ENCODE results near the gene SSH3. TPM values are rescaled to one million over a fixed set of nuclear protein-coding genes. Genes with fewer than 3 reads are reported as not detected.

Gene SSH3
- polyA plus RNA-seq, 1 donor from 2014 or later, result 5.5 TPM

DNA sequence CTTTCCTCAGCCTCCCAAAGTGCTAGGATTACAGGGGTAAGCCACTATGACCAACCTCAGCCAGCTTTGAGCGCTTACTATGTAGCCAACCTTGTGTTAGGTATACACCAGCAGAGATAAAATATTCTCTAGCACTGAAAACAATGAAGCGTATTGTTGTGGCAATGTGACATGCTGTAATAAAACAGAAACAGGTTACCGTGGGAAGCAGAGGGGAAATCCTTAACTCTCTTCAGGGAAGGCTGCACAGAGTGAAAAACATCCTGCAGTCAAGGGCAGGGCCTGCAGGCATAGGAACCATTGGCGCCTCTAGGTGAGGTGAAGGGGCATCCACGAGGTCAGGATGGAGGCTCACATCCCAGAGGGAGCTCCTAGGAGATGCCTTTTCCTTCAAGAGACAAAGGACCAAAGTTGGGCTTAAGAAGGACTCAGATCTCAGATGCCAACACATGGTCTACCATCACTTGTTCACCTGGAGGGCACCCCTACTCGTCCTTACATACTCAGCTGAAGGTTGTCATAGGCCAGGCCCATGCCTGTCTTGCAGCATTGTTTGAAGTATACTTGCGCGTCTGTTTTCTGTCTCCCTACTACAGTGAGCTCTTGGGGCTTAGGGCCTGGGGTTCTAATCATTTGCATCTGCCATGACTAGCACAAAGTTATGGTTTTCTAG lies 42.1 kb downstream of the SSH3 start:
- H3K27ac Mint-ChIP-seq, result peak overlapping the region in 2 of 3 donors; percentile 43 to 72
- no peaks in the 10 kb centered on the region for H3K36me3 Mint-ChIP-seq
- no peaks in the 10 kb centered on the region for H3K27me3 Mint-ChIP-seq
- H3K4me3 Mint-ChIP-seq, result peak overlapping the region in 2 of 4 donors; percentile 48 to 78
- peaks cover 31 to 52% (median 42%) of the 10 kb centered on the region in 3 donors for H3K4me1 Mint-ChIP-seq
- no peaks in the 10 kb centered on the region for H3K9me3 Mint-ChIP-seq

GRCh38 chr11:67345920-67346819 lies 42.8 kb downstream of the SSH3 start:
- Mint-ChIP-seq H3K27me3 (no peaks in the 10 kb centered on the region), H3K4me3 (peak overlapping the region in 3 of 4 donors; percentile 6 to 78 (median 48)), H3K27ac (peak overlapping the region; percentile 4 to 76 (median 10)), H3K9me3 (no peaks in the 10 kb centered on the region), H3K4me1 (peaks cover 34 to 55% (median 45%) of the 10 kb centered on the region in 3 donors), H3K36me3 (no peaks in the 10 kb centered on the region)

DNA sequence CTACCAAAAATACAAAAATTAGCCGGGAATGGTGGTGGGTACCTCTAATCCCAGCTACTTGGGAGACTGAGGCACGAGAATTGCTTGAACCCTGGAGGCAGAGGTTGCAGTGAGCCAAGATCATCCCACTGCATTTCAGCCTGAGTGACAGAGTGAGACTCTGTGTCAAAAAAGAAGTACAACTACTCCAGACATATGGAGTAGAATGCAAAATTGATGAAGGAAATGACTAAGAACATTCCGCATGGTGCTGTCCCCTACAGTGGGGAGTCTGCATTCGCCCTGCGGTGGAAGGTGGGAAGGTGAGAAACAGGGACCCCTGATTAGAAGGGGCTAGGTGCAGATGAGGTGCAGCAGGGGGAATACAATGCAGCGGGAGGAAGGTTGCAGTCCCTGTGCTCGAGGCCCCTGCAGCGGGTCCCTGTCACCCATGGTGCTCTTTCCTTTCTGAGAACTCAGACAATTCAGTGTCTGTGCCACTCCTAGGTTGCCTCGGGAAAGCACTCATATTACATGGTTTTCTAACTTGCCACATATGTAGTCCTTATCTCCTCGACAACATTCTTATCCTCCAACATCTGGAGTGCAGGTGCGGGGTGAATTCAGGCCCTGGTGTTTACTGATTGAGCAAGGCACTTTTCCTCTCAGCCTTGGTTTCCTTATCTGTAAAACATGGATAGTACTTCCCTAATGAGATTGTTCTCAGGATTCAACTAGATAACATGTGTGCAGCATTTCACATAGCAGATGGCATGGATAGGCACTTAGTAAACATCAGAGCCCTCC lies 44.8 kb downstream of the SSH3 start:
- H3K4me1 Mint-ChIP-seq, result peaks cover 32 to 55% (median 49%) of the 10 kb centered on the region in 3 donors
- H3K27me3 Mint-ChIP-seq, result no peaks in the 10 kb centered on the region
- peak overlapping the region in 2 of 4 donors; percentile 6 to 60 for H3K4me3 Mint-ChIP-seq
- H3K27ac Mint-ChIP-seq, result peak overlapping the region; percentile 47 to 63 (median 51)
- H3K9me3 Mint-ChIP-seq, result no peaks in the 10 kb centered on the region
- no peaks in the 10 kb centered on the region for H3K36me3 Mint-ChIP-seq

DNA sequence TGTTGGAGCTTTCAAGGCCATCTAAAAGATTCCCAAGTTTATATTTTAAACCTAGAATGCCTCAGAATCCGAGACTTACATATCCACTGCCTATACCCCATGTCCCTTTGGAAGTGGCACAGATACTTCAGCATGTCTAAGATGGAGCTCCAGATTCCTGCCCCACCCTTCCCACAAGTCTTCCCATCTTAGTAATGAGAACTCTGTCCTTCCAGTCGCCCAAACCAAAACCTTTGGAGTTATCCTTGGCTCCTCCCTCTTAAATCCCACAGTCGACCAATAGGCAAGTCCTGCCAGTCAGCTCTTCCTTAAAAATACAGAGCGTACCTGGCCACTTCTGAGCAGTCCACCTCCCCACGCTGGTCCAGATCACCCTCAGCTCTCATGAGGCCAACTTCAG lies 45.7 kb downstream of the SSH3 start:
- peak overlapping the region in 2 of 3 donors; percentile 51 to 78 for H3K27ac Mint-ChIP-seq
- peak overlapping the region in 3 of 4 donors; percentile 6 to 83 (median 46) for H3K4me3 Mint-ChIP-seq
- H3K9me3 Mint-ChIP-seq, result no peaks in the 10 kb centered on the region
- H3K4me1 Mint-ChIP-seq, result peaks cover 40 to 59% (median 52%) of the 10 kb centered on the region in 3 donors
- H3K36me3 Mint-ChIP-seq, result no peaks in the 10 kb centered on the region
- H3K27me3 Mint-ChIP-seq, result no peaks in the 10 kb centered on the region

DNA sequence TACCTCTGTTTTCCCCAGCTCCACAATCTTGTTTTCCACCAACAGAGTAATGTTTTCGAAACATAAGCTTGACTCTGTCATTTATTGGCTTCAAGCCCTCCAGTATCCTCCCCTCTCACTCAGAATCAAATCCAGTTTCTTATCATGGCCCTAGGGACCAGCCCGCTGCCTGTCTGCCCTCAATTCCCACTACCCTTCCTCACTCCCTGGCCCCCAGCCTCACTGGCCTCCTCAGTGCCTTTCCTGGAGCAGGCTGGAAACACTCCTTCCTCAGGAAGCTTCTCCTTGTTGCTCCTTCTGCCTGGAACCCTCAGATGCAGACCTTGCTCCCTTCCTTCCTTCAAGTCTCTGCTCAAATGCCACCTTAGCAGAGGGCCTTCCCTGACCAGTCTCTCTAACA lies 46.1 kb downstream of the SSH3 start:
- H3K27me3 Mint-ChIP-seq, result no peaks in the 10 kb centered on the region
- H3K27ac Mint-ChIP-seq, result peak overlapping the region; percentile 74 to 82 (median 78)
- peak overlapping the region; percentile 46 to 83 (median 74) for H3K4me3 Mint-ChIP-seq
- no peaks in the 10 kb centered on the region for H3K36me3 Mint-ChIP-seq
- no peaks in the 10 kb centered on the region for H3K9me3 Mint-ChIP-seq
- peaks cover 41 to 60% (median 53%) of the 10 kb centered on the region in 3 donors for H3K4me1 Mint-ChIP-seq

DNA sequence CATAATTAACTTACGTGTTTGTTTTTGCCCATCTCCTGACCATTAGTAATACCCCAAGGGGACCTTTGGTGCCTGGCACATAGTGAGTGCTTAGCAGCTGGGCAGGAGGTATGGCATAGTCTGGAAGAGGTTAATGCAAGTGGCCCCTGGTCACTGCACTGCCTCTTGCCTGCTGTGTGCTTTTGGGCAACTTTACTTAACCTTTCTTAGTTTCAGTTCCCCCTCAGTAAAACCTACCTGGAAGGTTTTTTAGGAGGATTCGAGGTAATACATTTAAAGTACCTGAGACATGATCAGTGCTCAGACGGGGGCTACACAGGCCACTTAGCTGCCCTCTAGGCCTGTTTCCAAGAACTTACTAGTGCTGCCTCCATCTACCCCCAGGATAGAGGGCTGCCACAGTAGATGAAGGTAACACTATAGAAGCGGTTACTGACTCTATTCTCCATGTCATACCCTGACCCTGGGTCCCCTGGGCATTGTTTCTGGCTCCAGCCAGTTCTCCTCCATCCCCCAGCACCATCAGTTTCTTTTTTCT lies 46.7 kb downstream of the SSH3 start:
- H3K27me3 Mint-ChIP-seq, result no peaks in the 10 kb centered on the region
- peak overlapping the region; percentile 66 to 99 (median 82) for H3K4me3 Mint-ChIP-seq
- H3K4me1 Mint-ChIP-seq, result peaks cover 40 to 61% (median 54%) of the 10 kb centered on the region in 3 donors
- H3K36me3 Mint-ChIP-seq, result no peaks in the 10 kb centered on the region
- H3K9me3 Mint-ChIP-seq, result no peaks in the 10 kb centered on the region
- peak overlapping the region; percentile 74 to 82 (median 78) for H3K27ac Mint-ChIP-seq

- Mint-ChIP-seq H3K27ac (peak overlapping the region; percentile 99 to 100 (median 100)), H3K4me1 (peaks cover 33 to 56% (median 52%) of the 10 kb centered on the region in 3 donors), H3K36me3 (no peaks in the 10 kb centered on the region), H3K4me3 (peak overlapping the region; percentile 97 to 99 (median 98)), H3K27me3 (no peaks in the 10 kb centered on the region), H3K9me3 (no peaks in the 10 kb centered on the region)
Measured at GRCh38 chr11:67351275-67352005, 48.1 kb downstream of the SSH3 start.

DNA sequence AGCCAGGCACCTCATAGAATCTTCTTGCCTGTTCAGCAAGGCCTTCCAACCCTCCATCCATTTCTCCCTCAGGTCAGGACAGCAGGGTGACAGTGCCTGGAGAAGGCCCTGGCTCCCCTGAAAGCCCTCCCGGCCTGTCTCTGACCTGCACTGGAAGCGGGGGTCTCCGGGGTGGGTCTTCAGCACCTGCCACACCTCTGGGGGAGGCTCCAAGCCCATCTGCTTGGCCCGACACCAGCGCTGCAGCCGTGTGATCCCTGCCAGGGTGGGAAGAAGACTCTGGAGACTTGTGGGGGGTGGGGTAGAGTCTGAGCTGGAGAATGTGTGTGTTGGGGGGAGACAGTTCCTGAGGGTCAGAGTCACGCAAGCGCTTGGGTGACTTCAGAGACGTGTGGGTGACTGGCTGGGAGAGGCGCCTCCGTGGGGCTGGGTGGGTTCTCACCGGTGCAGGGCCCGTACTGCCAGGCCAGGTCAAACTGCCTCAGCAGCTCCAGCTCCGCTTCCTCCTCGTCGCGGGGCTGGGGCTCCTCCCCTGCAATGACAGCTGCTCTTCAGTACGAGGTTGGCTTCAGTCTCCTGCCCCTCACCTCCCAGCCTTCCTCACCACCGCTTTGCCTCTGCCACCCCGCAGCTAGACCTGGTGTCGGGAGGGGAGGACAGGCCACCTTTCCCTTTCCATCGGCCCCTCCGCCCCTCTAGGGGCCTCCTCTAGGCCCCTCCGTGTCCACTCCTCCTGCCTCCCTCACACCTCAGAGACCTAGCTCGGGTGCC lies 49.4 kb downstream of the SSH3 start:
- H3K9me3 Mint-ChIP-seq, result no peaks in the 10 kb centered on the region
- H3K27ac Mint-ChIP-seq, result peak overlapping the region; percentile 99 to 100 (median 100)
- no peaks in the 10 kb centered on the region for H3K36me3 Mint-ChIP-seq
- peak overlapping the region; percentile 97 to 99 (median 98) for H3K4me3 Mint-ChIP-seq
- H3K27me3 Mint-ChIP-seq, result no peaks in the 10 kb centered on the region
- peaks cover 33 to 64% (median 60%) of the 10 kb centered on the region in 3 donors for H3K4me1 Mint-ChIP-seq

GRCh38 chr11:67353317-67354074 lies 50.2 kb downstream of the SSH3 start, which contains the start of gene POLD4:
Gene POLD4, minus strand, starts transcription at chr11:67353546. Its CDS starts 147 bp downstream, at chr11:67353399.
- H3K4me1 Mint-ChIP-seq, result peaks cover 33 to 63% (median 60%) of the 10 kb centered on the region in 3 donors
- H3K27me3 Mint-ChIP-seq, result no peaks in the 10 kb centered on the region
- no peaks in the 10 kb centered on the region for H3K36me3 Mint-ChIP-seq
- peak within 1 kb of the TSS; percentile 99 to 100 (median 100) for H3K27ac Mint-ChIP-seq
- H3K9me3 Mint-ChIP-seq, result no peaks in the 10 kb centered on the region
- peak within 1 kb of the TSS; percentile 97 to 99 (median 98) for H3K4me3 Mint-ChIP-seq

DNA sequence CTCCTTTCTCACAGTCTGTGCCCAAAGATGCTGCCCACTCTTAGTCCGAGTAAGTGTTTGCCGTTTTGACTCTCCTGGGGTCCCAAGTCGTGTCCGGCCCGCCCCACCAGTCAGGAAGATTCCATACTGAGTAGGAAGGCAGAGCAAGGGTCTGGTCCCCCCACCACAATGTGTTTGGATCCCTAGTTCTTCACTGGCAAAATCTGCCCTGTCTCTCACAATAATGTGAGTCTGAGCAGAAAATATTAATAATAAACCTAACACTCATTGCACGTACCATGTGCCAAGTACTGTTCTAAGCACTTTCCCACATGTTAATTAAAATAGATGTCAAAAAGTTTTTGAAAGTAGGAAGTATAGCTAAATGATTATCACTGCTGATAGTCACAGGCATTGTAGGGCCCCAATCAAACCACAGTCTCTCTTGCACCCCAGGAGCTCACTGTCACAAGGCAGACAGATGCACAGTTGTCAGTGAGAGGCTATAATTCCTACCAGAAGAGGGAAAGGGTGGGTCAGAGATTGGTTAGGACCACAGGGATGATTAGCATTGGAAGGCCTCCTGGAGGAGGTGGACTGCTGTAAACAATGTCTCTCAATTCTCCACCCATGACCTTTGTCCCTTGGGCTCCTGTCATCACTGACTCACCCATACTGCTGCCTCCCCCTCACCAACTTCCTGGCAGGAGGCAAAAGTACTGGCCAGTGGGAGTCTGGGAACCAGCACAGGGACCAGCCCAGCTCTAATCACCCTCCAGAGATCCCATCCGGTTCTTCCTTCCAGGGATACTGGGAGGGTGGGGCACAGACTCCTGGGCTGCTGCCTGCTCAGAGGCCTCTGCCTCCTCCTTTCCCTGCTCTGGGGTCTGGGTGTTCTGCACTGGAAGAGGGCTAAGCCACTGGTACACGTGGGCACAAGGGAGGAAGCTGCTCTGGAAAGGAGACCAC lies 51.0 kb downstream of the SSH3 start:
- H3K27ac Mint-ChIP-seq, result peak overlapping the region; percentile 99 to 100 (median 100)
- H3K9me3 Mint-ChIP-seq, result no peaks in the 10 kb centered on the region

GRCh38 chr11:67355023-67355793 lies 51.9 kb downstream of the SSH3 start:
- Mint-ChIP-seq H3K36me3 (no peaks in the 10 kb centered on the region), H3K27me3 (no peaks in the 10 kb centered on the region), H3K4me3 (peak overlapping the region in 3 of 4 donors; percentile 79 to 99 (median 99)), H3K9me3 (no peaks in the 10 kb centered on the region), H3K27ac (peak overlapping the region; percentile 71 to 100 (median 100)), H3K4me1 (peaks cover 20 to 50% (median 46%) of the 10 kb centered on the region in 3 donors)

More for the DNA sequence above, 51.0 kb downstream of the SSH3 start:
- Mint-ChIP-seq H3K27me3 (no peaks in the 10 kb centered on the region), H3K36me3 (no peaks in the 10 kb centered on the region), H3K4me3 (peak overlapping the region; percentile 97 to 99 (median 98)), H3K4me1 (peaks cover 28 to 58% (median 55%) of the 10 kb centered on the region in 3 donors)
